GM12891 (cell line): ENCODE data around the gene TLNRD1.

ENCODE experiments used
- PAX5 ChIP-seq: IDR thresholded peaks from 2 replicates; pipeline ENCODE4 v1.6.1; 2011; ENCODE audit warnings: low read length, moderate library complexity, mild to moderate bottlenecking; ENCODE audit not compliant: insufficient read depth, severe bottlenecking
- POLR2A ChIP-seq: IDR thresholded peaks from 2 replicates; pipeline ENCODE4 v1.6.1; 2011; ENCODE audit warnings: low read depth, low read length, control low read depth
- POLR2AphosphoS5 ChIP-seq: IDR thresholded peaks from 2 replicates; pipeline ENCODE4 v1.6.1; 2011; ENCODE audit warnings: low read depth, low read length, control low read depth
- SPI1 ChIP-seq: IDR thresholded peaks from 2 replicates; pipeline ENCODE4 v1.6.1; 2011; ENCODE audit warnings: low read depth, low read length, control low read depth
- TAF1 ChIP-seq: IDR thresholded peaks from 2 replicates; pipeline ENCODE4 v1.6.1; 2011; ENCODE audit warnings: low read depth, low read length, control low read depth

DNA sequence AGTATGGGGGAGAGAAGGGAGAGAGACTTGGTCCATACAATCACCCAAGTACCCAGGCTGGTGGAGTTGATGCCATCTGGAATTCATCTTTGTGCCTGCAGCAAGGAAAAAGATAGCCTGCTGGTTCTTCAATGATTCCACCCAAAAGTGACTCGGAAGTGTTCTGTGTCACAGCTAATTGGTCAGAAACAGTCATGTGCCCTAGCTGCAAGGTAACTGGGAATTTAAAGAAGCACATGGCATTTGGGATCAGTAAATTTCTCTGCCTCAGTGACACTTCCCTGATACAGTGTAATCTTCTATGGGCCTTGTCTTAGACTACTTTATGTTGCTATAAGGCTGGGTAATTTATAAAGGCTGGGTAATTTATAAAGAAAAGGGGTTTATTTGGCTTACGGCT, 17.5 kb downstream of the TLNRD1 start:
- no peak for TF ChIP-seq POLR2AphosphoS5
- no peak for TF ChIP-seq PAX5
- TF ChIP-seq TAF1: no peak
- no peak for TF ChIP-seq POLR2A
- TF ChIP-seq SPI1: no peak
